Mononuclear cell (primary cell): ENCODE data around the gene CEP68. TPM values are rescaled to one million over a fixed set of nuclear protein-coding genes. Genes with fewer than 3 reads are reported as not detected.
A peak's percentile ranks its signal among the peaks of the same experiment; 100 is the strongest.
"Not testable (repeated sequence)": the region's sequence is repeated elsewhere in the genome, so short reads cannot be mapped to it uniquely, and the experiment has no call there.

ENCODE experiments used
- H3K27me3 ChIP-seq: 2 replicates; pipeline ENCODE4 v1.6.0; 2011; ENCODE audit warnings: low read length, control low read depth; ENCODE audit not compliant: insufficient read depth
- H3K4me1 ChIP-seq: 2 replicates; pipeline ENCODE4 v1.5.1; 2011; ENCODE audit warnings: mild to moderate bottlenecking, low read length, control low read depth; ENCODE audit not compliant: insufficient read depth
- H3K4me3 ChIP-seq: 2 replicates; pipeline ENCODE4 v1.5.1; 2011; ENCODE audit warnings: mild to moderate bottlenecking, low read length, moderate library complexity
- H3K9me3 ChIP-seq: 2 replicates; pipeline ENCODE4 v1.5.1; 2011; ENCODE audit warnings: low read depth, mild to moderate bottlenecking, control low read depth, low read length
- total RNA-seq: library from RNA; depleted of rRNA; stranded (reverse); fragments of >200 nt; gene quantifications from one replicate; pipeline ENCODE4 v1.2.3, GENCODE V29; 2012

The CEP68 gene, protein sequence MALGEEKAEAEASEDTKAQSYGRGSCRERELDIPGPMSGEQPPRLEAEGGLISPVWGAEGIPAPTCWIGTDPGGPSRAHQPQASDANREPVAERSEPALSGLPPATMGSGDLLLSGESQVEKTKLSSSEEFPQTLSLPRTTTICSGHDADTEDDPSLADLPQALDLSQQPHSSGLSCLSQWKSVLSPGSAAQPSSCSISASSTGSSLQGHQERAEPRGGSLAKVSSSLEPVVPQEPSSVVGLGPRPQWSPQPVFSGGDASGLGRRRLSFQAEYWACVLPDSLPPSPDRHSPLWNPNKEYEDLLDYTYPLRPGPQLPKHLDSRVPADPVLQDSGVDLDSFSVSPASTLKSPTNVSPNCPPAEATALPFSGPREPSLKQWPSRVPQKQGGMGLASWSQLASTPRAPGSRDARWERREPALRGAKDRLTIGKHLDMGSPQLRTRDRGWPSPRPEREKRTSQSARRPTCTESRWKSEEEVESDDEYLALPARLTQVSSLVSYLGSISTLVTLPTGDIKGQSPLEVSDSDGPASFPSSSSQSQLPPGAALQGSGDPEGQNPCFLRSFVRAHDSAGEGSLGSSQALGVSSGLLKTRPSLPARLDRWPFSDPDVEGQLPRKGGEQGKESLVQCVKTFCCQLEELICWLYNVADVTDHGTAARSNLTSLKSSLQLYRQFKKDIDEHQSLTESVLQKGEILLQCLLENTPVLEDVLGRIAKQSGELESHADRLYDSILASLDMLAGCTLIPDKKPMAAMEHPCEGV
- total RNA-seq, result 27.4 TPM

DNA sequence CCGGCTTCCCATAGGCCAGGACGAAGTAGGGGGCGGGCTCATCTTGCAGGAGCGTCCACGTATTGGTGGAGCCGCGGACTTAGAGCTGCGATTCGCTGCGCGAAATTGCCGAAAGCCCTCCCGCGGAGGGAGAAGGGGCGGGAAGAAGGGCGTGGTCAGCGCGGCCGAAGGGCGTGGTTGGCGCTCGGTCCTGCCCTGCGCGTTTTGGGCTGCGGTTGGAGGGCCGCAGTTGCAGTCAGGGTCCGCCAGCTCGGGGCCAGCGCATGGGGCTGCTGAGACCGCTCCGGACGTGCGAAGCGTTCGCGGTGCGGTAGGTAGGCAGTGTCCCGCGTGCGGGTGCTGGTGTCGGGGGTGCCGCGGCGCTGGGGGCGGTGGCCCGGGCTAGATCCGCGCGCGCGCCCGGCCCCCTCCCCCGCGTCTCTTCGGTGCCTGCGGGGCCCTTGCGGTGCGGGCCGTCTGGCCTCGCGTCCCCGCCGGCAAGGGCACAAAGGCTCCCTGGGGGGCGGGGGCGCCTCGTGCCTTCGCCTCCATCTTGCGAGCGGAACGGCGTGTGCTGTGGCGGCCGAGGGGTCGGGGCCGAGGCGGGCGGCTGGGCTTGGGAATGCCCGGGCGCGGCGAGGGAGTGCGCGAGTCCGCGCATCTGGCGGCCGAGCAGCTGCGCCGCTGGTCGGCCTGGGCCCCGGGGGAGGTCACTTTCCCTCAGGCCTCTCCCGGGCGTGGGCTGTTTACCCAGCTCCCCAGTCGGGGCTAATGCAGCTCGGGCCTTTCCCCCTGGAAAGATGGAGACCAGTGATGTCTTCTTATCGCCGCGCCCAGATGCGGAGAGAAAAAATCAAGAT lies at the start of gene CEP68:
Gene CEP68 (plus strand): TSS at position 202 of the 839 bp plus-strand sequence. CDS start 13,029 bp downstream, outside the sequence.
- peaks cover 66% of the 10 kb centered on the region for H3K4me1 ChIP-seq
- H3K27me3 ChIP-seq, result no peaks in the 10 kb centered on the region
- H3K9me3 ChIP-seq, result no peaks in the 10 kb centered on the region
- peak within 1 kb of the TSS; percentile 51 for H3K4me3 ChIP-seq

DNA sequence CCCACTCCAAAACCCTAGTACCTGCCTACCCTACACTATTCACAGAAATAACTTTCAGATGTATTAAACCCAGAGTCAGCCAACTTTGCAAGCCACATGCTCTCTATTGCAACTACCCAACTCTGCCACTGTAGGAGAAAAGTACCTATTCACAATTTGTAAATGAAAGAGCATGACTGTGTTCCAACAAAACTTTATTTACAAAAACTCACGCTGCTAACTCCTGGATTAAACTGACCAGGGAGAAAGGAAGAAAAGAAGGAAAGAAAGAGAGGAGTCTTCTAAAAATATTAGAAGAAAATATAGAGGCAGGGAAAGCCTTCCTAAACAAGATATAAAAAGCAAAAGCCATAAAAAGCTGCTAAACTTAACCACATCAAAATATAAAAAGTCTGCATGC lies 42.4 kb upstream of the CEP68 start:
- H3K27me3 ChIP-seq, result no peaks in the 10 kb centered on the region
- no peaks in the 10 kb centered on the region for H3K9me3 ChIP-seq
- no peak overlapping the region for H3K4me3 ChIP-seq
- H3K4me1 ChIP-seq, result peaks cover 33% of the 10 kb centered on the region

DNA sequence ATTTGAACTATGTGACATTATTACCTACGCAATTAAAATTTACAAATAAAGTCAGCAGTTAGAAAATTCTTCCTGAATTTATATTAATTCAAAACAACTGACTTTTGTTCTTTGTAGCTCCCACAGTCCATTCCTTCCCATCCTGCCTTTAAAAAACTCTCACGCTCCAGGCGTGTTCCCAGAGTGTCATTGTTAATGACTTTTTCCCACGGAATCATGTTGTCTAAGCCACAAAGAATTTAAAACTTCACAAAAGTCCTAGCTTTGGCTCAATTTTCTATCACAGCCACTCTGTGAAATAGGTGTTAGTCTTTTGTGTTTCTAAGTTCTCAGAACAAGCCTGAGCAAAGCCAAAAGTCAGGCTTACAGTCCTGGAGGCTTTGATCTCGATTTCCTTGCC lies 40.5 kb upstream of the CEP68 start:
- no peaks in the 10 kb centered on the region for H3K27me3 ChIP-seq

DNA sequence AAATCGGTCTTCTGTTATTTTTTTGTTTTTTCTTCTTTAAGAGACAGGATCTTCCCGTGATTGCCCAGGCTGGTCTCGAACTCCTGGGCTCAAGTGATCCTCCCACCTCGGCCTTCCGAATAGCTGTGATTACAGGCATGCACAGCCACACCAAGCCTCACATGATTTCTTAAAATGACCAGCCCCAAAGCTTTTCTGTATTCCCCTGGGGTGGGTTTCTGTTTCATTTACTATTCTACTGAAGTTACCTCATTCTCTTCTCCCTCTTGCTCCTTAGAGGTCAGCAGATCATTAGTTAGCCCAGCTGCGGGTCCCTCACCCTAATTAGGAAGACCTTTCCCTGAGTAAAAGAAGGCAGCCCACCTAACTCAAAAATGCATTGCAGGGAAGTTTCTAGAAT lies 39.4 kb upstream of the CEP68 start:
- peaks cover 43% of the 10 kb centered on the region for H3K4me1 ChIP-seq
- H3K27me3 ChIP-seq, result no peaks in the 10 kb centered on the region
- H3K4me3 ChIP-seq, result no peak overlapping the region
- H3K9me3 ChIP-seq, result no peaks in the 10 kb centered on the region

More for the DNA sequence above, 40.5 kb upstream of the CEP68 start:
- no peak overlapping the region for H3K4me3 ChIP-seq
- H3K9me3 ChIP-seq, result no peaks in the 10 kb centered on the region
- peaks cover 43% of the 10 kb centered on the region for H3K4me1 ChIP-seq

DNA sequence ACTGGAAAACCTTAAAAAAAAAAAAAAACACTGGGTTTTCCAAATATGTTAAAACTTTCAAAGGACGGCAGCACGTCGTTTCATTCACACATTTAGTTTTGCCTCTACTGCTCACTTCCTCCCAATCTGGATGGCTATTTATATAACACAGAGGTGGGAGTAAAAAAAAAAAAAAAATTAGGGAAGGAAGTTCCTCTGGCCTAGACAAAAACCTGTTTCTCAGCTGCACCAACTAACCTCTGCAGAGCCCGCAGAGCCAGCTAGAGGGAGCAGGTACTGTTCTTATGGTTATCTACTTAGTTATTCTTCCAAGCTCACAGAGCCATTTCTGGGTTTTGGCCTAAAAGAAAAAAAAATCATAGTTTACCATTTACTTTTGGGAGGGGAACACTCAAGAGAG lies 38.9 kb upstream of the CEP68 start:
- Histone ChIP-seq H3K4me3 (no peak overlapping the region), H3K9me3 (no peaks in the 10 kb centered on the region), H3K27me3 (no peaks in the 10 kb centered on the region), H3K4me1 (peaks cover 43% of the 10 kb centered on the region)

DNA sequence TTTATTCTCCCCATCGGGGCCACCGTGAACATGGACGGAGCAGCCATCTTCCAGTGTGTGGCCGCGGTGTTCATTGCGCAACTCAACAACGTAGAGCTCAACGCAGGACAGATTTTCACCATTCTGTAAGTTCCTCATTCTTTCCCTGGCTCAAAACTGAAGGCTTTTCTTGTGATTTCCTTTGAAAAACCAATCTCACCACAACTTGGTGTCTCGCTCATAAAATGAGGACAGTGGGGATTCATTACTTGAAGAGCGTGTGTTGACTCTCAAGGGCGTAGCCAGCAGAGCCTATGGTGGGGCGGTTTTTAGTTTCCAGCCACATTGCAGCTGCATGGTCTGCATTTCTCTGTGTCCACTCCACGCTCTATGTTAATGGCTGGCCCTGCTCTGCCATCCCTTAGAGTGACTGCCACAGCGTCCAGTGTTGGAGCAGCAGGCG lies 38.1 kb upstream of the CEP68 start:
- Histone ChIP-seq H3K4me3 (no peak overlapping the region), H3K27me3 (no peaks in the 10 kb centered on the region), H3K4me1 (peaks cover 43% of the 10 kb centered on the region), H3K9me3 (no peaks in the 10 kb centered on the region)

DNA sequence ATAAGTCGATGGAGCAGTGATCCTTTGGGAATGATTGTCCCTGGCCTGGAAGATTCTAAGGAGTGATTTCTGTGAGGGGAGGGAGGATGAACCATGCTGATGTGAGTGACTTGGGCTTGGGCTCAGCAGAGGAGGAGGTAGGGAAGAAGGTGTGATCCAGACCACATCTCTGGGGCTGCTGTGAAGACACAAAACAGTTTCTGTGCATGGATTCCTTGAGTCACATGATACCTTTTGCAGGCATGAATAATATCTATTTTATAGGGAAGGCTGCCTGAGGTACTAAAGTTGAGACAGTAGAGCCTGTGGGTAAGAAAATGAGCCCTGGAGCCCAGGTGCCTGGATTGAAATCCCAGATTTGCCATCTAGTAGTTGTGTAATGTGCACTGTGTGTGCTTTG lies 37.2 kb upstream of the CEP68 start:
- Histone ChIP-seq H3K9me3 (no peaks in the 10 kb centered on the region), H3K27me3 (no peaks in the 10 kb centered on the region), H3K4me3 (no peak overlapping the region), H3K4me1 (peaks cover 43% of the 10 kb centered on the region)

DNA sequence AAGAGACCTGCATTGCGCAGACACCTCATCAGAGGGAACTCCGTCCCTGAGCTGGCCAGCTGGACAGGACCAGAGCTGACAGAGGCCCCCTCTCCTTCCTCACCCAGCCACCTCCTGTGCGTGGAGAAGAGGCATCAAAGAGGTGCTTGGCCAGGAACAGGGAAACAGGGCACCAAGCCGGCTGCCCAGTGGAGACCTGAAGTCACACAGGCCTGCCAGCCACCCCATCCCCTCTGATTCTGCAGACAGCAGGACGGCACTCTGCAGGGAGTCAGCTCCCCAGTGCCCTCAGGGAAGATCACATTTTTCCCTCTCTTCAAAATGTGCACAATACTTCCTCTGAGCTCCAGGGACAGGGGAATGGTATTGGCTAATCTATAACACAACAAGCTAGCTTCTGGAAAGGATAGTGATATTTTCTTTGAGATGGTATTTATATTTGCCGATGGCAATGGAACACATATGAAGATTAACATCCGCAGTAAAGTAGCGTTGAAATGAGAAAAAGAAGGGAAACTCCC lies 36.5 kb upstream of the CEP68 start:
- H3K9me3 ChIP-seq, result no peaks in the 10 kb centered on the region
- no peak overlapping the region for H3K4me3 ChIP-seq
- no peaks in the 10 kb centered on the region for H3K27me3 ChIP-seq
- peaks cover 44% of the 10 kb centered on the region for H3K4me1 ChIP-seq

DNA sequence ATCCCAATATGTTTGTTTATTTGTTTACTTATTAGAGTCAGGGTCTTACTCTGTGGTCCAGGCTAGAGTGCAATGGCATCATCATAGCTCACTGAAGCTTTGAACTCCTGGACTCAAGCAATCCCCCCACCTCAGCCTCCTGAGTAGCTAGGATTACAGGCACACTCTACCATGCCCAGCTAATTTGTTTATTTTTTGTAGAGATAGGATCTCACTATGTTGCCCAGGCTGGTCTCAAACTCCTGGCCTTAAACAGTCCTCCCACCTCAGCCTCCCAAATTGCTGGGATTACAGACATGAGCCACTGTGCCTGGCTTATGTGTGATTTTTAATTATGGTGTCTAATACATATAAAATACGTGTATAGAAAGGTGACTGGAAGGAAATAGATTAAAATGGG lies 36.0 kb upstream of the CEP68 start:
- not testable (repeated sequence) for H3K9me3 ChIP-seq, H3K27me3 ChIP-seq, H3K4me3 ChIP-seq
- H3K4me1 ChIP-seq, result peaks cover 49% of the 10 kb centered on the region

DNA sequence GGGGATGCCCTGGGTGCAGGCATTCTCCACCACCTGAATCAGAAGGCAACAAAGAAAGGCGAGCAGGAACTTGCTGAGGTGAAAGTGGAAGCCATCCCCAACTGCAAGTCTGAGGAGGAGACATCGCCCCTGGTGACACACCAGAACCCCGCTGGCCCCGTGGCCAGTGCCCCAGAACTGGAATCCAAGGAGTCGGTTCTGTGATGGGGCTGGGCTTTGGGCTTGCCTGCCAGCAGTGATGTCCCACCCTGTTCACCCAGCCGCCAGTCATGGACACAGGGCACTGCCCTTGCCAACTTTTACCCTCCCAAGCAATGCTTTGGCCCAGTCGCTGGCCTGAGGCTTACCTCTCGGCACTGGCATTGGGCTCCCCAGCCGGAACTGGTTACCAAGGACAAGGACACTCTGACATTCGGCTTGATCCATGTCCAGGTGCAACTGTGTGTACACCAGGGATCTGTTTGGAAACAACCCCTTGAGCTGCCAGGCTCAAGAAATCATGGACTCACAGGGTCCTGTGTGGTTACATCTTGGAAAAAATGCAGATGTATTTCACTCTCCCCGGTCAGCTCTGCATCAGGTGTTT lies 35.2 kb upstream of the CEP68 start:
- Histone ChIP-seq H3K4me3 (no peak overlapping the region), H3K27me3 (no peaks in the 10 kb centered on the region), H3K4me1 (peaks cover 55% of the 10 kb centered on the region), H3K9me3 (no peaks in the 10 kb centered on the region)

DNA sequence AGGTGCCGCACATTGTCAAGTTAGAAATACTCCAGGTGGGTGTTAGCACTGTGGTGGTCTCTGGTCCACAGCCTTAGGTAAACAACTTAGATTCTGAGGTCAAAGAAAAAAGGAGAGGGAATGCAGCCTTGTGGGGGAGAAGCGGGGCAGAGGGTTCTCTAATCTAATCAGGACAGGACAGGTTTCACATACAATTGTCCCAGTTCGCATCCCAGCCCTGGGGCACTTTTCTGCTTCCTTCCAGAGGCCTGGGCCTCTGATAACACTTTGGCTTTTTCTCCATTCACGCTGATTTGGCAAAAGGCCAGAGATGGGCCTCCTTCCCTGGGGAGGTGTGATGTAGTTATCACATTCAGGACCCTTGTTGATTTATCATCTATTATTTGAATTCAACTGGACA lies 34.5 kb upstream of the CEP68 start:
- Histone ChIP-seq H3K4me3 (no peak overlapping the region), H3K9me3 (no peaks in the 10 kb centered on the region), H3K27me3 (no peaks in the 10 kb centered on the region), H3K4me1 (peaks cover 55% of the 10 kb centered on the region)

DNA sequence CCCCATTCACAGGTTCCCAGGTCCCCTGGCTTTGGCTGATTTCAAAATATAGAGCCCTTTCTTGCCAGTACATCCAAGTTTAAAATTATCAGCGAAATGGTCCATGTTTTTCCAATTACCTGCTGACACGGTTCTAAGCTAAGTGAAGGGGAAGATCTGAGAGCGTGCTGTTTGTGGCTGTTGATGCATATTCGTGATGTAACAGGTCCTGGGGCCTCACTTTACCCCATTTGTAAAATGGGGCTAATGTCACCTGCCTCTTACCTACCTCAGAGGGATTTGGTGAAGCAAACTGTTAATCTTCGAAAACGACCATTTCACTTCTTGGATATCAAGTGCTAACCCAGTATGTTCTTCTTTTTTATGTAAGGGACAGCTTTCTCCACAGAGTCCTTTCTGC lies 34.0 kb upstream of the CEP68 start:
- H3K4me1 ChIP-seq, result peaks cover 54% of the 10 kb centered on the region
- no peaks in the 10 kb centered on the region for H3K27me3 ChIP-seq
- H3K4me3 ChIP-seq, result no peak overlapping the region
- H3K9me3 ChIP-seq, result no peaks in the 10 kb centered on the region

DNA sequence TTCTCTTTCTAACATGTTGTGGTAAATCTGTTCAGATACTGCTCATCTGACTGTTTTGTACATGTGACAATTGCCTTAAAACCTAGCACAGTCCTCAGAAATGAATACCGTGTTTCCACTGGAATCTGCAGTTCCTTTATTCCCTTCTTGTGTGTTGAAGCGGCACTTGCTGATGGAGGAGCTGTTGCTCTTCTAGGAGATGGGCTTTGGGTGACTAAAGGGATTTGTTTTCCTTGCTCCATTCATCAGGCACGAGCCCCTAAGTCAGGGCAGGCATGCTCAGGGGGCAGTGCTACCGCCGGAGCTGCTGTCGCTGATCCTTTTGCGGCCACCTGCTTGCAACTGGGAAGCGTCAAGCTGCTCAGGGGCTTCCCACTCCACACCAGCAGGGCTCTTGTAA lies 32.5 kb upstream of the CEP68 start:
- Histone ChIP-seq H3K4me1 (peaks cover 52% of the 10 kb centered on the region), H3K9me3 (no peaks in the 10 kb centered on the region), H3K27me3 (no peaks in the 10 kb centered on the region), H3K4me3 (no peak overlapping the region)

DNA sequence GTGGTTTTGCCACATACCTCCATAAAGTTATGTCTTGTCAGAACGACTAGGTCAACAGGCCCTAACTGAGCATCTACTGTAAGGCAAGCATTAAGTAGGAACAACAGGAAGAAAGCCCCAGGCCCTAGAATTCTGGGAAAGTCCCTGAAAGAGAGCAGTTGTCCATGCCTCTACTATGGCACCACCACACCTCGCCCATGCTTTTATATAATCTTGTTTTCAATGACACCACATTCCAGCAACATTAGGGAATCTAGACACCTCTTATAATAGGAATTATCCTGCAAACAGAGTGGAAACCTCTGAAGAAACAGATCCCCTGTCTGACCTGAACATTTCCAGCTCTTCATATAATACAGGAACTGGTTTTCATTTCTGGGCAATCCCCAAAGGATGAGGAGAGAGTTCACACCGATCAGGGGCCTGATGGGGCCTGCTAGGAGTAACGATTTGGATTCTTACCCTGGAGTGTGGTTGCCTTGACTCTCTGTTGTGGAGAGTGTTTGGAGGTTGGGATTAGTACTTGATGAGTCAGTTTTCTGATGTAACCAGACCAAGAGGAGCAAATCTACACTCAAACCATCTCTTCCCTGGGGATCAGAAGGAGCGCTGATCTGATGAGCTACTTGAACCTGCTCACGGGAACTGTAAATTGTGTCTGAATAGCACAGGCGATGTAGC lies 31.9 kb upstream of the CEP68 start:
- no peaks in the 10 kb centered on the region for H3K9me3 ChIP-seq
- peaks cover 52% of the 10 kb centered on the region for H3K4me1 ChIP-seq
- no peak overlapping the region for H3K4me3 ChIP-seq
- no peaks in the 10 kb centered on the region for H3K27me3 ChIP-seq
